IMR-90 (cell line): ENCODE data around the gene APEX1. TPM values are rescaled to one million over a fixed set of nuclear protein-coding genes. Genes with fewer than 3 reads are reported as not detected.

Experiments
- CTCF ChIP-seq: conservative IDR thresholded peaks from 2 replicates; pipeline ENCODE4 v1.5.1; 2012; ENCODE audit warnings: mild to moderate bottlenecking, low read depth, low read length, improper control_type of control experiment
- MXI1 ChIP-seq: IDR thresholded peaks from 2 replicates; pipeline ENCODE4 v1.6.1; 2012; ENCODE audit warnings: low read depth, mild to moderate bottlenecking, low read length, moderate library complexity, borderline replicate concordance
- polyA plus RNA-seq, 3 experiments: library from polyadenylated mRNA; depleted of rRNA; stranded (reverse); fragments of >200 nt; gene quantifications; 2 replicates each; pipeline ENCODE4 v1.2.3, GENCODE V29; 2012; ENCODE audit warnings: low replicate concordance in 1 of 3
- total RNA-seq: library from RNA; depleted of rRNA; stranded (reverse); fragments of >200 nt; gene quantifications from 2 replicates; pipeline ENCODE4 v1.2.3, GENCODE V29; 2012

APEX1 gene
- total and polyA plus RNA-seq, 2 of the 4 experiments (the other 2 are of a cell fraction): 125 to 241 TPM

GRCh38 chr14:20434701-20435581 is 20.1 kb upstream of the APEX1 start (continued):
- TF ChIP-seq CTCF (no peak), MXI1 (no peak)
